ACC112 (cell line): ENCODE data around the gene ZMYND12.
"Not testable (repeated sequence)": the region's sequence is repeated elsewhere in the genome, so short reads cannot be mapped to it uniquely, and the experiment has no call there.

Source experiments
- H2AFZ ChIP-seq: fragments of 200-600 bp; sonication (generic); one replicate; pipeline ENCODE4 v1.6.0; 2017; ENCODE audit warnings: antibody characterized with exemption, low read length; ENCODE audit not compliant: unreplicated experiment
- H3K27ac ChIP-seq: fragments of 200-600 bp; sonication (generic); 2 replicates; pipeline ENCODE4 v1.5.1; 2014; ENCODE audit warnings: low read depth, mild to moderate bottlenecking, antibody characterized with exemption, low read length, moderate library complexity
- H3K27me3 ChIP-seq: fragments of 200-600 bp; sonication (generic); 2 replicates; pipeline ENCODE4 v1.6.1; 2014; ENCODE audit warnings: mild to moderate bottlenecking, antibody characterized with exemption, low read length, moderate library complexity, mixed read lengths; ENCODE audit not compliant: insufficient read depth
- H3K36me3 ChIP-seq: fragments of 200-600 bp; sonication (generic); 2 replicates; pipeline ENCODE4 v1.6.1; 2016; ENCODE audit warnings: mild to moderate bottlenecking, antibody characterized with exemption, low read length, moderate library complexity, mixed read lengths; ENCODE audit not compliant: insufficient read depth
- H3K4me1 ChIP-seq: fragments of 200-600 bp; sonication (generic); one replicate; pipeline ENCODE4 v1.6.1; 2016; ENCODE audit warnings: low read length, mixed read lengths; ENCODE audit not compliant: insufficient read depth, unreplicated experiment, control insufficient read depth
- H3K4me3 ChIP-seq: fragments of 200-600 bp; sonication (generic); 2 replicates; pipeline ENCODE4 v1.5.1; 2014; ENCODE audit warnings: mild to moderate bottlenecking, low read depth, low read length
- H3K79me2 ChIP-seq: fragments of 200-600 bp; sonication (generic); one replicate; pipeline ENCODE4 v1.6.0; 2016; ENCODE audit warnings: low read length; ENCODE audit not compliant: control insufficient read depth, unreplicated experiment, insufficient read depth

Gene ZMYND12

GRCh38 chr1:42456010-42456753, at the start of gene ZMYND12, which contains the start of gene PPCS:
Gene ZMYND12, minus strand, starts transcription at chr1:42456022. Its CDS starts 25 bp downstream, at chr1:42455997.
Gene PPCS, plus strand, starts transcription at chr1:42456543. Its CDS starts 23 bp downstream, at chr1:42456566.
- Histone ChIP-seq H2AFZ (peak within 1 kb of the TSS; percentile 97), H3K27ac (peak within 1 kb of the TSS; percentile 35), H3K4me1 (peaks cover 5% of the 10 kb centered on the region), H3K27me3 (no peaks in the 10 kb centered on the region), H3K4me3 (peak within 1 kb of the TSS; percentile 90), H3K79me2 (no peaks in the 10 kb centered on the region), H3K36me3 (peaks cover 14% of the 10 kb centered on the region)

GRCh38 chr1:42504535-42505128, 48.8 kb upstream of the ZMYND12 start:
- H3K4me1 ChIP-seq: no peaks in the 10 kb centered on the region
- no peaks in the 10 kb centered on the region for H3K36me3 ChIP-seq
- no peak overlapping the region for H3K4me3 ChIP-seq
- no peak overlapping the region for H2AFZ ChIP-seq
- H3K79me2 ChIP-seq: no peaks in the 10 kb centered on the region
- H3K27me3 ChIP-seq: no peaks in the 10 kb centered on the region
- no peak overlapping the region for H3K27ac ChIP-seq

GRCh38 chr1:42502031-42502430, 46.2 kb upstream of the ZMYND12 start:
- not testable (repeated sequence) for H3K4me1 ChIP-seq, H3K27me3 ChIP-seq, H3K79me2 ChIP-seq, H3K36me3 ChIP-seq, H3K4me3 ChIP-seq, H2AFZ ChIP-seq, H3K27ac ChIP-seq

GRCh38 chr1:42490237-42490636, 34.4 kb upstream of the ZMYND12 start:
- Histone ChIP-seq H2AFZ (no peak overlapping the region), H3K4me1 (no peaks in the 10 kb centered on the region), H3K27ac (no peak overlapping the region), H3K4me3 (no peak overlapping the region), H3K36me3 (no peaks in the 10 kb centered on the region), H3K79me2 (no peaks in the 10 kb centered on the region), H3K27me3 (peaks cover 23% of the 10 kb centered on the region)

GRCh38 chr1:42484382-42484781, 28.6 kb upstream of the ZMYND12 start:
- H3K27ac ChIP-seq: peak overlapping the region; percentile 51; the same call in 1 of the 2 replicates
- no peaks in the 10 kb centered on the region for H3K4me1 ChIP-seq

GRCh38 chr1:42482635-42483153, 26.9 kb upstream of the ZMYND12 start:
- no peak overlapping the region for H3K27ac ChIP-seq
- H3K79me2 ChIP-seq: no peaks in the 10 kb centered on the region
- H3K4me3 ChIP-seq: no peak overlapping the region
- no peaks in the 10 kb centered on the region for H3K4me1 ChIP-seq
- no peak overlapping the region for H2AFZ ChIP-seq
- H3K36me3 ChIP-seq: no peaks in the 10 kb centered on the region
- H3K27me3 ChIP-seq: peaks cover 16% of the 10 kb centered on the region

More at GRCh38 chr1:42484382-42484781, 28.6 kb upstream of the ZMYND12 start:
- Histone ChIP-seq H3K79me2 (no peaks in the 10 kb centered on the region), H2AFZ (no peak overlapping the region), H3K27me3 (peaks cover 23% of the 10 kb centered on the region), H3K4me3 (no peak overlapping the region), H3K36me3 (no peaks in the 10 kb centered on the region)

- no peaks in the 10 kb centered on the region for H3K79me2 ChIP-seq
- no peak overlapping the region for H3K27ac ChIP-seq
- H3K27me3 ChIP-seq: peaks cover 6% of the 10 kb centered on the region
- no peak overlapping the region for H3K4me3 ChIP-seq
- H3K4me1 ChIP-seq: no peaks in the 10 kb centered on the region
- no peak overlapping the region for H2AFZ ChIP-seq
- no peaks in the 10 kb centered on the region for H3K36me3 ChIP-seq
These were observed 25.1 kb upstream of the ZMYND12 start for GRCh38 chr1:42480921-42481320.

- no peaks in the 10 kb centered on the region for H3K36me3 ChIP-seq
- H3K27me3 ChIP-seq: no peaks in the 10 kb centered on the region
- no peak overlapping the region for H2AFZ ChIP-seq
- no peak overlapping the region for H3K4me3 ChIP-seq
- H3K79me2 ChIP-seq: no peaks in the 10 kb centered on the region
- no peaks in the 10 kb centered on the region for H3K4me1 ChIP-seq
- H3K27ac ChIP-seq: no peak overlapping the region
These were observed 23.8 kb upstream of the ZMYND12 start for GRCh38 chr1:42479621-42480020.

GRCh38 chr1:42477775-42478174, 22.0 kb upstream of the ZMYND12 start:
- no peak overlapping the region for H3K27ac ChIP-seq
- no peaks in the 10 kb centered on the region for H3K79me2 ChIP-seq
- H3K4me1 ChIP-seq: no peaks in the 10 kb centered on the region
- peaks cover 6% of the 10 kb centered on the region; the same call in 1 of the 2 replicates for H3K27me3 ChIP-seq
- no peaks in the 10 kb centered on the region for H3K36me3 ChIP-seq
- H3K4me3 ChIP-seq: no peak overlapping the region
- no peak overlapping the region for H2AFZ ChIP-seq

GRCh38 chr1:42477354-42477753, 21.5 kb upstream of the ZMYND12 start:
- not testable (repeated sequence) for H3K4me1 ChIP-seq, H3K27me3 ChIP-seq, H3K79me2 ChIP-seq, H2AFZ ChIP-seq, H3K4me3 ChIP-seq, H3K27ac ChIP-seq, H3K36me3 ChIP-seq

GRCh38 chr1:42476605-42477004, 20.8 kb upstream of the ZMYND12 start:
- H2AFZ ChIP-seq: no peak overlapping the region
- H3K4me3 ChIP-seq: no peak overlapping the region
- peaks cover 8% of the 10 kb centered on the region; the same call in 1 of the 2 replicates for H3K27me3 ChIP-seq

More at GRCh38 chr1:42476605-42477004, 20.8 kb upstream of the ZMYND12 start:
- Histone ChIP-seq H3K27ac (no peak overlapping the region), H3K36me3 (no peaks in the 10 kb centered on the region), H3K79me2 (no peaks in the 10 kb centered on the region), H3K4me1 (no peaks in the 10 kb centered on the region)
